AG04449 (cell line): Measurements from ENCODE around the gene YBX2.

Source experiments
- CTCF ChIA-PET: fragments of 350-600 bp; formaldehyde crosslinking; extraction: SDS; loops from one replicate; lab custom pipeline; 2021; ENCODE audit warnings: antibody characterized with exemption; lab: Yijun Ruan, JAX
- POLR2A ChIA-PET: fragments of 400-600, 350-600 bp; formaldehyde crosslinking; extraction: SDS; loops from one replicate; lab custom pipeline; 2020; ENCODE audit warnings: antibody characterized with exemption, inconsistent platforms; lab: Yijun Ruan, JAX
- DNase-seq: peaks from one replicate; pipeline ENCODE4 v3.0.0-alpha.2; 2010; ENCODE audit warnings: low read depth, low spot score
- H3K4me3 ChIP-seq: 2 replicates; pipeline ENCODE4 v1.5.1; 2011; ENCODE audit warnings: low read depth, mild to moderate bottlenecking, control low read depth, low read length
- TF ChIP-seq, protein P1 (sequence below): IDR thresholded peaks from one replicate; pipeline ENCODE4 v1.5.1; 2011; ENCODE audit warnings: mild to moderate bottlenecking, moderate library complexity, low read length, control low read depth, inconsistent platforms; ENCODE audit not compliant: insufficient read depth; ENCODE audit errors: missing control alignments

YBX2 gene

GRCh38 chr17:7328840-7329373 lies 34.5 kb upstream of the YBX2 start, which contains the start of gene NEURL4:
Gene NEURL4 (minus strand): TSS chr17:7329335. CDS start chr17:7329312, 23 bp downstream.
- ChIA-PET CTCF (interaction anchor here (0.6 to 3.5 kb wide), 10 partner anchors 9 to 283 kb away, joined by 3 to 30 read pairs (median 5); partner anchors contain the start of genes SENP3 and SLC2A4), POLR2A (interaction anchor here (0.6 to 2.3 kb wide), 10 partner anchors 12 to 357 kb away, joined by 3 to 20 read pairs (median 6); partner anchors contain the start of genes GPS2 and POLR2A)
- H3K4me3 ChIP-seq = peak within 1 kb of the TSS; percentile 96
- DNase-seq = no peak
- TF ChIP-seq, protein P1, sequence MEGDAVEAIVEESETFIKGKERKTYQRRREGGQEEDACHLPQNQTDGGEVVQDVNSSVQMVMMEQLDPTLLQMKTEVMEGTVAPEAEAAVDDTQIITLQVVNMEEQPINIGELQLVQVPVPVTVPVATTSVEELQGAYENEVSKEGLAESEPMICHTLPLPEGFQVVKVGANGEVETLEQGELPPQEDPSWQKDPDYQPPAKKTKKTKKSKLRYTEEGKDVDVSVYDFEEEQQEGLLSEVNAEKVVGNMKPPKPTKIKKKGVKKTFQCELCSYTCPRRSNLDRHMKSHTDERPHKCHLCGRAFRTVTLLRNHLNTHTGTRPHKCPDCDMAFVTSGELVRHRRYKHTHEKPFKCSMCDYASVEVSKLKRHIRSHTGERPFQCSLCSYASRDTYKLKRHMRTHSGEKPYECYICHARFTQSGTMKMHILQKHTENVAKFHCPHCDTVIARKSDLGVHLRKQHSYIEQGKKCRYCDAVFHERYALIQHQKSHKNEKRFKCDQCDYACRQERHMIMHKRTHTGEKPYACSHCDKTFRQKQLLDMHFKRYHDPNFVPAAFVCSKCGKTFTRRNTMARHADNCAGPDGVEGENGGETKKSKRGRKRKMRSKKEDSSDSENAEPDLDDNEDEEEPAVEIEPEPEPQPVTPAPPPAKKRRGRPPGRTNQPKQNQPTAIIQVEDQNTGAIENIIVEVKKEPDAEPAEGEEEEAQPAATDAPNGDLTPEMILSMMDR = no peak

DNA sequence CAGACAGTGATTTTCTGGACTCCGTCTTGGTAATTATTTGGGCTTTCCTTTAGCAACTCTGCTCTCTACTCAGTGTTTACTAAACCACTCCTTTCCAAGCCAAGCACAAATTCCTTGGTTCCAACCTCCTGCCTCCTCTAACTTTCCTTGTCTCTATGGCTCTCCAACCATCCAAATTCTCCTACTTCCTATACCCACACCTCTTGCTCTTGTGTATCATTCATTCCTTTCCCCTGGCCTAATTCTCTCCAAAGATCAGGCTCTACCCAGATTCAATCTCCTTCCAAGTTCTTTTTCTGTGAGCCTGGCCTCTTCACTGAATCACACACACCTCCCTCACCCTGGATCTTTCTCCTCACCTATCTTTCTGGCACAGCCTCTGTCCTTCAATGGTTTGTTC lies 33.6 kb upstream of the YBX2 start:
- TF ChIP-seq, protein P1 = no peak
- H3K4me3 ChIP-seq = peak overlapping the region; percentile 96
- ChIA-PET CTCF (interaction anchor here (0.6 to 3.7 kb wide), 7 partner anchors 8 to 233 kb away, joined by 3 to 20 read pairs (median 3); partner anchors contain the start of genes ACAP1 and SENP3), POLR2A (interaction anchor here (1.4 kb wide), 1 partner anchor 15 kb away, joined by 4 read pairs; no protein-coding TSS in a partner anchor)
- DNase-seq = no peak

- no peak for DNase-seq
- TF ChIP-seq, protein P1 = no peak
- H3K4me3 ChIP-seq = no peak overlapping the region
- ChIA-PET CTCF (interaction anchor here (1.0 to 4.9 kb wide), 5 partner anchors 9 to 233 kb away, joined by 3 to 39 read pairs (median 20); partner anchors contain the start of genes ACAP1, GPS2 and SENP3), POLR2A (interaction anchor here (1.4 kb wide), 1 partner anchor 14 kb away, joined by 4 read pairs; no protein-coding TSS in a partner anchor)
Observed at GRCh38 chr17:7327501-7327900, 33.1 kb upstream of the YBX2 start.

GRCh38 chr17:7327056-7327455 lies 32.6 kb upstream of the YBX2 start:
- no peak overlapping the region for H3K4me3 ChIP-seq
- TF ChIP-seq, protein P1 = no peak
- ChIA-PET POLR2A (no interaction called here), CTCF (interaction anchor here (1.0 to 4.9 kb wide), 6 partner anchors 9 to 234 kb away, joined by 3 to 39 read pairs (median 19); partner anchors contain the start of genes ACAP1, GPS2 and SENP3)
- no peak for DNase-seq

DNA sequence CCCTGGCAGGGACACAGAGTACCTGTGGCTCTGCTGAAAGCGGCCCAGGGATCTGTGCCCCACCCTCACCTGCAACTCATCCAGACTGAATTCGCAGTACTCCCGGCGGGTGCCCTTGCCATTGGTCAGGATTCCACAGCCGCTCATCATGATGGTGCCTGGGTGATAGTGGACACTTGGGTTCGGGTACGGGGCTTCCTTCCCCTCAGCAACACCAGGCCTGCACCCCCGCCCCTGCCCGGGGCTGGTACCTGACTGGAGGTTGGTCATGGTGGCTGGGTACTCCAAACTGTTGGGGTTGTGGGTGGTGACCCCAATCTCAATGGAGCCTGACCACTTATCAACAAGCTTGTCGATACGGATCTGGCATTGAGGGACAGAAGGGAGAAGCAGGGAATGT lies 31.7 kb upstream of the YBX2 start:
- no peak for DNase-seq
- H3K4me3 ChIP-seq = no peak overlapping the region
- CTCF ChIA-PET = interaction anchor here (1.3 to 4.9 kb wide), 6 partner anchors 10 to 263 kb away, joined by 3 to 39 read pairs (median 19); partner anchors contain the start of genes ACAP1, GPS2 and SENP3
- TF ChIP-seq, protein P1 = no peak
- POLR2A ChIA-PET = no interaction called here

DNA sequence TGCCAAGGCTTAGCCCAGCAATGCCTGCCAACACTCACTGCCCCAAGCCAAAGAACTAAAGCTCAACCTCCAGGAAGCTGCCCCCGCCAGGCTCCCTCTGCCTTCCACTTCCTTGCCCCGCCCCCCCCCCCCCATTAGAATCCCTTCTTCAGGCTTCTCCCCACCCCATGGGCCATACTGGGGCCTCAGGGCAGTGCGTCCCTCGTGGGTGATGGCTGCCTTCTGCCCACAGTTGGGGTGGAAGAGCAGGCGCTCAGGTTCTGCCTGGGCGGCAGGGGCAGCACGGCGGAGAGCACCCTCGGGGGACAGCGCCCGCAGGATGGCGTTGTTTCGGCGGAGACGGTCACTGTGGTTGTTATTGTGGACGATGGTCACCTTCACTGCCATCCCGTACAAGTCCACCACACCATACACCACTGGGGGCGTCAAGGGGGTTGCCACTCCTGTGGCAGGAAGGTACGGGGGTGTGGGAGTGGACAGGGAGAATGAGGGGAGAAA lies 30.6 kb upstream of the YBX2 start:
- TF ChIP-seq, protein P1 = no peak
- no peak for DNase-seq
- no peak overlapping the region for H3K4me3 ChIP-seq
- POLR2A ChIA-PET = interaction anchor here (1.1 kb wide), 1 partner anchor 250 kb away, joined by 3 read pairs; no protein-coding TSS in a partner anchor
- CTCF ChIA-PET = interaction anchor here (0.6 to 4.9 kb wide), 15 partner anchors 9 to 362 kb away, joined by 3 to 39 read pairs (median 4); partner anchors contain the start of genes ACAP1, GPS2, SENP3 and SLC16A13
